Activated CD4-positive, alpha-beta T cell treated with anti-CD3 and anti-CD28 coated beads, Interleukin-2, amount 50 U/mL, for 4 hours (primary cell): ENCODE results near the gene ANKRD30A.
"Not testable (repeated sequence)": the region's sequence is repeated elsewhere in the genome, so short reads cannot be mapped to it uniquely, and the experiment has no call there.

Experiments used
- DNase-seq, 2 experiments: peaks; one replicate each; pipeline ENCODE4 v3.0.0-alpha.2; 2020

The ANKRD30A gene, protein sequence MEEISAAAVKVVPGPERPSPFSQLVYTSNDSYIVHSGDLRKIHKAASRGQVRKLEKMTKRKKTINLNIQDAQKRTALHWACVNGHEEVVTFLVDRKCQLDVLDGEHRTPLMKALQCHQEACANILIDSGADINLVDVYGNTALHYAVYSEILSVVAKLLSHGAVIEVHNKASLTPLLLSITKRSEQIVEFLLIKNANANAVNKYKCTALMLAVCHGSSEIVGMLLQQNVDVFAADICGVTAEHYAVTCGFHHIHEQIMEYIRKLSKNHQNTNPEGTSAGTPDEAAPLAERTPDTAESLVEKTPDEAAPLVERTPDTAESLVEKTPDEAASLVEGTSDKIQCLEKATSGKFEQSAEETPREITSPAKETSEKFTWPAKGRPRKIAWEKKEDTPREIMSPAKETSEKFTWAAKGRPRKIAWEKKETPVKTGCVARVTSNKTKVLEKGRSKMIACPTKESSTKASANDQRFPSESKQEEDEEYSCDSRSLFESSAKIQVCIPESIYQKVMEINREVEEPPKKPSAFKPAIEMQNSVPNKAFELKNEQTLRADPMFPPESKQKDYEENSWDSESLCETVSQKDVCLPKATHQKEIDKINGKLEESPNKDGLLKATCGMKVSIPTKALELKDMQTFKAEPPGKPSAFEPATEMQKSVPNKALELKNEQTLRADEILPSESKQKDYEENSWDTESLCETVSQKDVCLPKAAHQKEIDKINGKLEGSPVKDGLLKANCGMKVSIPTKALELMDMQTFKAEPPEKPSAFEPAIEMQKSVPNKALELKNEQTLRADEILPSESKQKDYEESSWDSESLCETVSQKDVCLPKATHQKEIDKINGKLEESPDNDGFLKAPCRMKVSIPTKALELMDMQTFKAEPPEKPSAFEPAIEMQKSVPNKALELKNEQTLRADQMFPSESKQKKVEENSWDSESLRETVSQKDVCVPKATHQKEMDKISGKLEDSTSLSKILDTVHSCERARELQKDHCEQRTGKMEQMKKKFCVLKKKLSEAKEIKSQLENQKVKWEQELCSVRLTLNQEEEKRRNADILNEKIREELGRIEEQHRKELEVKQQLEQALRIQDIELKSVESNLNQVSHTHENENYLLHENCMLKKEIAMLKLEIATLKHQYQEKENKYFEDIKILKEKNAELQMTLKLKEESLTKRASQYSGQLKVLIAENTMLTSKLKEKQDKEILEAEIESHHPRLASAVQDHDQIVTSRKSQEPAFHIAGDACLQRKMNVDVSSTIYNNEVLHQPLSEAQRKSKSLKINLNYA (N-terminal part only)

DNA sequence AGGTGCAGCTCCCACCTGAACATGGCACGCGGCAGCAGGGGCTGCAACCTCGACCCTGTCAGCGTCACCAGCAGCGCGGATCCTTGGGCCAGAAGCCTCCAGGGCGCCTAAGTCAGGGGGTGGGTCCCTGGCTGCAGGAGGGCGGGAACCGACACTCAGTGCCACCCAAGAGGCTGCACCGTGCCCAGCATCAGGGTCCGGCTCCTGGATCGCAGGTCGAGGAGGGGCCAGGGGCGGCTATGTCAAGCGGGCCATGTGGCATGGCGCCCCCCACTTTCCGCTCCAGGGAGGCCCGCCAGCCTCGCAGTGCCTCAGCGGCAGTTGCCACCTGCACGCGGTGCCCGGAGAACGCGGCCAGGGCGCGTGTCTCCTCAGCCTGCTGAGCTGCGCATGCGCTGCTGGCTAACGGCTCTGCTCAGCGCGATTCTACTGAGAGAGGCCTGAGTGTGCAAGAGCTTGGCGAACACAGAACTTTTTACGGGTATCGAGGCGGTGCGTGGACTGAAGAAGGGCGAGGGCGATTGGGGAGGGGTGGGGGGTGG is at the start of gene ANKRD30A:
Gene ANKRD30A (plus strand): TSS at position 408 of the 542 bp plus-strand sequence. CDS start 190 bp downstream, outside the sequence.
- DNase-seq = no peak

DNA sequence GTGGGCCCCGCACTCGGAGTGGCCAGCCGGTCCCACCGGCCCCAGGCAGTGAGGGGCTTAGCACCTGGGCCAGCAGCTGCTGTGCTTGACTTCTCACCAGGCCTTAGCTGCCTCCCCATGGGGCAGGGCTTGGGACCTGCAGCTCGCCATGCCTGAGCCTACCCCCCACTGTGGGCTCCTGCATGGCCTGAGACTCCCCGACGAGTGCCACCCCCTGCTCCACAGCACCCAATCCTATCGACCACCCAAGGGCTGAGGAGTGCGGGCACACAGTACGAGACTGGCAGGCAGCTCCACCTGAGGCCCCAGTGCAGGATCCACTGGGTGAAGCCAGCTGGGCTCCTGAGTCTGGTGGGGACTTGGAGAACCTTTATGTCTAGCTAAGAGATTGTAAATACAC is 49.3 kb upstream of the ANKRD30A start:
- not testable (repeated sequence) for DNase-seq

DNA sequence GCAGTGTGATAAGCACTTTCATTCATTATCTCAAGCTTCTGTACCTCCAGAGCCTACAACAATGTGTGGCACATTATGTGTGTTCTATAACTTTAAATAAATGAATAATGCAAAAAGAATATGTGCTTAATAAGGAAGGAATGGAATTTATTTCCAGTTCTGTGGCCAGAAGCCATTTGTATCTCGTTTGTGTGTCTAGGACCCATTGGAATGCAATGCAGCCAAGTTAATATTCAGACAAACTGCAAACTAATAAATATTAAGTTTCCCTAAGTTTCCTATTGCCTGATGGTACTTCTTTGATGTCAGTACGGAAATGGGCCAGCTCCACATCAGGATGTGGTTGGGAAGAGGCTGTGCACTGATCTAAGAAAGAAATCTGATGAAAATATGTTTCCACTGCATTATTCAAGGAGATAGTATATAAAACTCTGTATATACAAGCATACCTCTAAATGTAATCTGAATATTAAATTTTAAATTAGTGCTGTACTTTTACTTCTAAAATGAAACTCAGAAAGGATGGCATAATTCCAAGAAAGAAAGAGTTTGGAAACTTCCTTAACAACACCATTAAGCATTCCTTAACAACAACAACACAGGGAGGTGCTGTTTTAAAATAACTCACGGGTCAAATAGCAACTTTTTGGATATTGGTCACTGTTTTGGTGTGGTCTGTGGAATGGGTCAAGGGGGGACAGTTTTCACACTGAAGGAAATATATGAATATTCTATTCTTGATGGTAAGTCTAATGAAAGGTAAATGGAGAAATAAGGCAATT is 29.4 kb upstream of the ANKRD30A start:
- DNase-seq = no peak

DNA sequence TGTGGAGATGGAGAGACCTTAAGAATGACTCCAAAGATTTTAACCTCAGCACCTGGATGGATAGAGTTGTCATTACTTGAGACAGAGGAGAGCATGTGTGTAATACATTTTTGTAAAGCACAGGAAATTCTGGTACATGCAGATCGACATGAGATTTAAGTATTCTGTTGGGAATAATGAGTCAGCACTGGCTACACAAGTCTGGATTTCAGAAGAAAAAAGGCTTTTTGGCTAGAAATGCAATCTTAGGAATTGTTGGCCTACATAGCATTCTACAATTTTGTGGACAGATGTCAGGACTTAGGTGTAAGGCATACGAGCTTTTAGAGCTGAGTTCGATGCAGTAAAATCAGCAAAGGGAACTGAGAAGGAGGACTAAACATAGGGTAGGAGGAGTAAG is 24.1 kb upstream of the ANKRD30A start:
- no peak for DNase-seq

DNA sequence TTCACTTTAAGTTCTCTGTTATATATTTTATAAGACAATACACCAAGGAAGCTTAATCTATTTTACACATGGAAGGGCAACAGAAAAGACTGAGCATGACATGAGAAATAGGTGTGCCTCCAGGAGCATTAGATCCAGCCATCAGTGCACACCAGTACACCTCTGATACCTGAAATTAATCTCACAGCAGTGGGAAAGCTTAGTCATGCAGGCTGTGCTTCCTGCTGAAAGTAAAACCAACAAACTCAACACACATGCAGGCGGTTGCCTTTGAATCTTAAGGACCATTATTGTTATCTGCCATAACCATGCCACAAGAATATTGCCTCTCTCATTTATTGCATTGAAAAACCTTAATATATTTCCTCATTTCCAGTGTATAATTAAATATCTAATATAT is 16.4 kb upstream of the ANKRD30A start:
- no peak for DNase-seq

DNA sequence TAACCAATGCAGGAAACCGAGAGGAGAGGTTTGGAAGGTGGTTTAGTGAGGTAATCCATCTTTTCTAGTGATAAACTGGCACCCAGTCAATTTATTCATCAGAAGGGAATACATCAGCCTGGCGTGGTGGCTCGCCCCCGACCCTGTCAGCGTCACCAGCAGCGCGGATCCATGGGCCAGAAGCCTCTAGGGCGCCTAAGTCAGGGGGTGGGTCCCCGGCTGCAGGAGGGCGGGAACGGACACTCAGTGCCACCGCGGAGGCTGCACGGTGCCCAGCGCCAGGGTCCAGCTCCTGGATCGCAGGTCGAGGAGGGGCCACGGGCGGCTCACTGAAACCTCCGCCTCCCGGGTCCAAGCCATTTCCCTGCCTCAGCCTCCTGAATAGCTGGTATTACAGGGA is 866 bp upstream of the ANKRD30A start:
- DNase-seq = no peak

DNA sequence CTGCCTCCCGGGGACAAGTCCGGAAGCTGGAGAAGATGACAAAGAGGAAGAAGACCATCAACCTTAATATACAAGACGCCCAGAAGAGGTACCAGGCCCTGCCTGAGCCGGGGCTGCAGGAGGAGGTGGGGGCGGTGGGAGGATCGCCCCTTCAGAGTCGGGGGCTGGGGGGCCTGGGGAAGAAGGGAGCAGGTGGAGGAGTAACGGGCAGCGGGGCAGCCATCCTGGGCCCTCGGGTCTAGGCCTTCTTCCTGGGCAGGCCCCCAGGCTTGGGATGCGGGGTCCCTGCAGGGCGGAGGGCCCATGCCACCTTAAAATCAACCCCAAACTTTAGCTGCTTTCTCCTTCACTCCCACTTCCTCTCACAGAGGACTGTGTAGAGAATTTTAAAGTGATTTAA is 523 bp downstream of the ANKRD30A start:
- DNase-seq = no peak

DNA sequence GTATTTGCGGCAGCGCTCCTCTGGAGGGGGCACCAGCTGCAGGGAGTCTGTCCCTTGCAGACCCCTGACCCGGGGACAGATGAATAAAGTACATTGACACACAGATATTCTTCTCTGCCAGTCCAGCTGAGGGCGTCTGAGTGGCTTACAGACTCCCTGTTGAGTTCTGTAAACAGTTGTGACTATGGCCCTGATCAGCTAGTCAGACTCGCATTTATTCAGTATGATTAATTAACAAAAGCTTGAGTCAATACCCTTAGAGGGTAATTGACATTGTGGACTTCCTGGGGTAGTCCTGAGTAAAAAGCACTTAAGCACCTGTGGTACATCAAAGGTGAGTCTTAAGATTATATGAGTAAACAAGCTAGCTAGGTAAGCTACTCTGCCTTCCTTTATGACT is 21.0 kb downstream of the ANKRD30A start:
- no peak for DNase-seq

DNA sequence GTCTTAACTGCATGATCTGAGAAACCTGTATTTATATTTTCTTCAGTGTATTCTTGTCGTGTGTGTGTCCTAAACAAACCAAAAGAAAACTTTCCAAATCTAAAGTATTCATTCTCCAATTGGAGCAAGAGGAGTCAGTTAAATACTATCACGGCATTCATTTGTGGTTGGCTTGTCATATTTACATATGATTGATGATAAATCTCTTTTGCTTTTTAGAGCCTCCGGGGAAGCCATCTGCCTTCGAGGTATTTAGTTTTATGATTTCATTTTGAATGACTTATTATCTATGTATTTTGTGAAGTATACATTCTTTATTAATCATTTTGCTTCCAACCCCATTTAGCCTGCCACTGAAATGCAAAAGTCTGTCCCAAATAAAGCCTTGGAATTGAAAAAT is 37.0 kb downstream of the ANKRD30A start:
- not testable (repeated sequence) for DNase-seq

DNA sequence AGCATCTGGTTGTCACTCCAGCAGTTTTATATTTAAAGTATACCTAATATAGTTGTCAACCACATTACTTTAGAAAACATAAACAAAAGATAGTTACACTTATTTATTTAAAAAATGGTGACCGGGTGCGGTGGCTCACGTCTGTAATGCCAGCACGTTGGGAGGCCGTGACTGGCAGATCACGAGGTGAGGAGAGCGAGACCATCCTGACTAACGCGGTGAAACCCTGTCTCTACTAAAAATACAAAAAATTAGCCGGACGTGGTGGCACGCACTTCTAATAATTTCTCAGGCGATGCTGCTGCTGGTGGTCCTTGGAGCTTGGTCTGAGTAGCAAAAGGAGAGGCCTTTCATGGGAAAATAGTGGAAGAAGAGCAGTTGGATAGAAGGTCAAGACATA is 46.5 kb downstream of the ANKRD30A start:
- not testable (repeated sequence) for DNase-seq

DNA sequence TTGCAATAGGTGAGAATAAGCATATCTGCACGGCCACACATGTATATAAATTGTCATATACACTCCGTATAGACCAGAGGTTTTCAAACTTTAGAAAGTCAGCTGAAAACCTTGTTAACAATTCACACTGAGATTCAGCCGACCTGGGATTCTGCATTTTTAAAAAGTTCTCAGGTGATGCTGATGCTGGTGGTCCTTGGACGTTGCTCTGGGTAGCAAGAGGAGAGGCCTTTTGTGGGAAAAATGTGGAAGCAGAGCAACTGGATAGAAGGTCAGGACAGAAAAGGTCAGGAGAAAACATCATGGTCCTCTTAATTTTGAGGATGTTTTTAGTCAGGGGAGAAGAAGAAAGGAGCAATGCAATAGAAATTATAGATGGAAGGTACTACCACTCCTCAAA is 52.9 kb downstream of the ANKRD30A start:
- not testable (repeated sequence) for DNase-seq

DNA sequence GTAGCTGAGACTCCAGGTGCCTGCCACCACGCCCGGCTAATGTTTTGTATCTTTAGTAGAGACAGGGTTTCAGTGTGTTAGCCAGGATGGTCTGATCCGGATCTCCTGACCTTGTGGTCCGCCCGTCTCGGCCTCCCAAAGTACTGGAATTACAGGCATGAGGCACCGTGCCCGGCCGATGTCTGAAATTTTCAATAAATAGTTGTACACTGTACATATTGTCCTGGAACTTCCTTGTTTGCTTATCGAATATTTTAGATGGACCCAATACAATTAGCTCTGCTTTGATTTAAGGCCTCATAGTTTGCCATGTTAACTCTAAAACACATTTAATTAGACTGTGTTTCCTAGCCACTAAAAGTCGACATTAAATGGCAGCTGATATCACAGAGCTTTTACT is 57.3 kb downstream of the ANKRD30A start:
- not testable (repeated sequence) for DNase-seq

DNA sequence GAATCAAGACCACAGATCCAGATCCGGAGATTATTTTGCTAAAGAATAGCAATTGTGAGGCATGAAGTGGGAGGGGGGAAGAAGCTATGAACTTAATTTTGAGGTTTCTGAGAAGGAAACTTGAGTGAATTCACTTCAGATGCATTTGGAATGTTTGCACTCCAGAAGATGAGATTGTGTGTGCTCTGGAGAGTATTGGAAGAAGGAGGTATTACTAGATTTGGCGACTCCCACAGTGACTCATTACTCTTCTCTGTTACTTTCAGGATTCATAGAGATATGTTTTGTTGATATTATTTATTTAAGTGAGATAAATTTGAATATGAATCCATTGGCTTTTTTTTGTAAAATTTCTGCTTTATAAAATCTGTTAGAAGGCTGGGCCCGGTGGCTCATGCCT is 80.7 kb downstream of the ANKRD30A start:
- DNase-seq = no peak

DNA sequence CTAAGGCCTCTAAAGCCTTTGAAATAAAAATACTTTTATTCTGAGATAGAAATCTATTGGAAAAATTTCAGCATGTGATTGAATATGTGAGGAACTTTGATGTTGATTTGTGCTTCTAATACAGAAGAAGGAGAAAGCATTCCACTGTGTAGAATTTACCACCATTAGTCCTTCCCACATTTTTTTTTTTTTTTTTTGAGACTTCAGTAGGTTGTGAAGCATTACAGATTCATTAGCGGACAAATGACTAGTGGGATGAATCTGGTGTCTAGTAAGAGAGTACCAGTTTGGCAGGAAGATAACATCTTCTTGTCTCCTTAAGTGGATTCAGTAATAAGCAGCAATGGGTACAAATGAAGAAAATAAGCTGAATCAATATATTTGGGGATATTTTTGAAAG is 95.5 kb downstream of the ANKRD30A start:
- DNase-seq = no peak

DNA sequence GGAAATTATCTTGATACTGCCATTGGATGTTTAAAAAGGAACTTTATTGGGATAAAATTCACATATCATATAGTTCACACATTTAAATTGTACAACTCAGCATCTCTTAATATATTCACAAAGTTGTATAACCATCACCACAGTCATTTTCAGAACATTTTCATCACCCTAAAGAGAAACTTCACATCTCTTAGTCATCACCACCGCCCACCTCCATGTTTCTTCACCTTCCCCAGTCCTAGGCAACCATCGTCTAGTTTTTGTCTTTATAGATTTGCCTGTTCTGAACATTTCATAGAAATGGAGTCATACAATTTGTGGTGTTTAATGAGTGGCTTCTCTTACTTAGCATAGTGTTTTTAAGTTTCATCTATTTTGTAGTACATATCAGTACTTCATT is 96.6 kb downstream of the ANKRD30A start:
- no peak for DNase-seq

DNA sequence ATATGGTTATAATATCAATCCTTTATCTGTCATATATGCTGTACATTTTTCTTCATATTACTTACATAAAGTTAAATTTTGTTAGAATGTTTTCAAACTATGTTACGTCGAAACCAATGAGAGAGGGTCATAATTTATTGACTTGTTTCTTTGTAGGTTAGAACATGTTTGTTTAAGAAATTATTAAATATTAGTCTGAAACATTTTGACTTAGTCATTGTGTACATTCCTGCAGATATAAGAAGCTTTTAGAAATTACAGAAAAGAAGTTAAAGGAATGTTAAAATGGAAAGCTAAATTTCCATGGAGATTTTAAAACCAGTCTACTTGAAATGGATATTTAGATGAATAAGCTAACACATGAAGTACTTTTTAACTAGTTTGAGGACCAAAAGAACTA is 99.8 kb downstream of the ANKRD30A start:
- no peak for DNase-seq

DNA sequence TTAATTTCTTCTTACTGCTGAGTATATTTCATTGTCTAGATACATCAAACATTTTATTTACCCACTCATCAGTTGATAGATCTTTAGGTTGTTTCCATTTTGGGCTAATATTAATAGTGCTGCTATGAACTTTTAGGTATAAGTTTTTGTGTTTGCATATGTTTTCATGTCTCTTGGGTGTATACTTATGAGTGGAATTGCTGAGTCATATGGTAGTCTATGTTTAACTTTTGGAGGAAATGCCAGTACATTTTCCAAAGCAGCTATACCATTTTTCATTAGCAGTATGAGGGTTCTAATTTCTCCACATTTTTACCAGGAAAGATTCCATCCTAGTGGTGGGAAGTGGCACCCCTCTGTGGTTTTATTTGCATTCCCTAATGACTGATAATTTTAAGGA is 101.1 kb downstream of the ANKRD30A start:
- DNase-seq = no peak

DNA sequence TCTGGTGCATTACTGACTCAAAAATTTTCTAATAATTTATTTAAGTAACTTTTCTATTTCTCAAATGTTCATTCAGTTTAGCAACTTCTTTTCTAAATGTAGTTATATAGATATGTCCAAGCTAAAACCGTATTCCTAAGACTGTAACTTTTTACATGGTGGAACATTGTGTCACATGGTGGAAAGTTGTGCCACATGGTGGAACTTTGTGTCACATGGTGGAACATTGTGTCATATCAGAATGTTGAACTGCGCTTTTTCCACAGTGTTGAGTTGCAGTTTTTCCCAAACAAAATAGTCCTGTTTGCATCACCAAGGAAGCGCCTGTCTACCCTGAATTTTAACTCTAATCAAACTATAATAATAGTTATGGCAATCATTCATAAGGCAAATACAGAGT is 109.3 kb downstream of the ANKRD30A start:
- DNase-seq = no peak

DNA sequence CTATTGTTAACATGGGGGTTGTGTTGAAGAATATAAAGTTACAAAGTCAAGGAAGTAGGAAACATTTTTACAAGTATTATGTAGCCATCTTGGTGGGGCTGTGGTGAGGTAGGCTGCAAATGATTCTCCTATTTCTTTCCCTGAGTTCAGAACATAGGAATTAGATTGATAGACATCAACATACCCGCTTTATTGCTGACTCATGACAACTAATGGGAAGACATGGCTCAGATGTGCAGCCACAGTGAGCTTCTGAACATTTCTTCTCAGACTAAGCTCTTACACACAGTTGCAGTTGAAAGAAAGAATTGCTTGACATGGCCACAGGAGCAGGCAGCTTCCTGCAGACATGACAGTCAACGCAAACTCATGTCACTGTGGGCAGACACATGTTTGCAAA is 110.7 kb downstream of the ANKRD30A start:
- no peak for DNase-seq

DNA sequence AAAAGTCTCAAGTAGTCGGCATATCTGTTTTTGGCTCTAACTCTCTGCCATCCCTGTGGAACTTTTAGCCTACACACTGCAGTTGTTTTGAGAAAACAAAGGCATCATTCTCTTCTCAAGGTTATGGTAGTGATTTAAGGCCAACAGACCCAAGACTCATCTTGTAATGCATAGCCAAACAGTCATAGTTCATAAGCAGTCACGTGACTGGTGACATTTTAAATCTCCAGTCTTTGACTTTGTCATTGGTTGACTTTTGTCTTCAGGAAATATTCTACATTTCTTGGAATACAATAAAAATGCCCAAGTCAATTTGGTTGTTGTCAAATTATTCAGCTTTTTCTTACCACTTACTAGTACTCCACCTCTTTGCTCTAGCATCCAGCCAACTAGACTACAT is 114.8 kb downstream of the ANKRD30A start:
- DNase-seq = no peak

DNA sequence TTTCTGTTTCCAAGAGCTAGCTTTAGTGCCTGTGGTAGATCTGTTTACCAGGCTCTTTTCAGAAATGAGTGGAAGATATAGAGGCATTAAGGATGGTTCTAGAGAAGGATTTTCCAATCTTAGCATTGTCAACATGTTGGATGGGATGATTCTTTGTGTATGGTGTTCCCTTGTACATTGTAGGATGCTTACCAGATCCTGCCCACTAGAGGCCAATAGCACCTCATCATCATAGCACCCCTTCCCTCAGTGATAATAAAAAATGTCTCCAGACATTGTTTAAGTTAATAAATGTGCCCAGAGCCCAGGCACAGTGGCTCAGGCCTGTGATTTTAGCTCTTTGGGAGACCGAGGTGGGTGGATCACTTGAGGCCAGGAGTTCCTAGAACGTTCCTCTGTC is 121.2 kb downstream of the ANKRD30A start:
- DNase-seq = no peak

DNA sequence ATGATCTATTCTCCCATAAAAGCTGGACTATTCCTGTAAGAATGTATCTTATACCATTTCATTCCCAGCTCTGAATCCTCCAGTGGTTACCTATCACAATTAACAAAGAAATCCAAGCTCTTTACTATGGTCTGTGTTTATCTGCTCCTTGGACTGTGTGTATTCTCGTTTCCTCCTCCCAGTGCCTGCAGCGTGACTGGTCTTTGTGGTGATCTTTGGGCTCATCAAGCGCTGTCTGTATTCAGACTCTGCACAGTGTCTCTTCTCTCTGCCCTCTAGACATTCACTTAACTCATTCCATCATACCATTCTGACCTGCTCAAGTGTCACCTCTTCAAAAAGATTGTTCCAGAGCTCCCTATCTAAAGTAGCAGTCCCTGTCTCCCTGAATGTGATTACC is 130.4 kb downstream of the ANKRD30A start:
- not testable (repeated sequence) for DNase-seq
